Osteocyte (in vitro differentiated cells): ENCODE results near the gene PGLYRP4. TPM values are rescaled to one million over a fixed set of nuclear protein-coding genes. Genes with fewer than 3 reads are reported as not detected.

ENCODE experiments used
- DNase-seq: peaks from one replicate; pipeline ENCODE4 v3.0.0; 2021; ENCODE audit warnings: mixed read lengths; ENCODE audit not compliant: unreplicated experiment; ENCODE audit errors: extremely low spot score
- H3K27ac Mint-ChIP-seq: one replicate; pipeline ENCODE4 v1.8.0; 2021; ENCODE audit warnings: mild to moderate bottlenecking, mixed read lengths; ENCODE audit not compliant: unreplicated experiment
- H3K27me3 Mint-ChIP-seq: one replicate; pipeline ENCODE4 v1.8.0; 2021; ENCODE audit warnings: mixed read lengths; ENCODE audit not compliant: unreplicated experiment
- H3K36me3 Mint-ChIP-seq: one replicate; pipeline ENCODE4 v1.8.0; 2021; ENCODE audit warnings: mixed read lengths; ENCODE audit not compliant: unreplicated experiment
- H3K4me1 Mint-ChIP-seq: one replicate; pipeline ENCODE4 v1.8.0; 2021; ENCODE audit warnings: mixed read lengths; ENCODE audit not compliant: unreplicated experiment
- H3K4me3 Mint-ChIP-seq: one replicate; pipeline ENCODE4 v1.8.0; 2021; ENCODE audit warnings: mild to moderate bottlenecking, moderate library complexity, mixed read lengths; ENCODE audit not compliant: unreplicated experiment
- H3K9me3 Mint-ChIP-seq: one replicate; pipeline ENCODE4 v1.8.0; 2021; ENCODE audit warnings: mixed read lengths; ENCODE audit not compliant: unreplicated experiment
- total RNA-seq: library from RNA; stranded (reverse); gene quantifications from 2 replicates; pipeline ENCODE4 v1.2.1, GENCODE V29; 2021
- TF ChIP-seq, protein P1 (sequence below): fragments of 200-600 bp; sonication (generic); IDR thresholded peaks from 2 replicates; pipeline ENCODE4 v1.5.0; 2021; ENCODE audit warnings: antibody characterized with exemption, mild to moderate bottlenecking, moderate library complexity

The PGLYRP4 gene
- total RNA-seq, 1 donor from 2014 or later = not detected

DNA sequence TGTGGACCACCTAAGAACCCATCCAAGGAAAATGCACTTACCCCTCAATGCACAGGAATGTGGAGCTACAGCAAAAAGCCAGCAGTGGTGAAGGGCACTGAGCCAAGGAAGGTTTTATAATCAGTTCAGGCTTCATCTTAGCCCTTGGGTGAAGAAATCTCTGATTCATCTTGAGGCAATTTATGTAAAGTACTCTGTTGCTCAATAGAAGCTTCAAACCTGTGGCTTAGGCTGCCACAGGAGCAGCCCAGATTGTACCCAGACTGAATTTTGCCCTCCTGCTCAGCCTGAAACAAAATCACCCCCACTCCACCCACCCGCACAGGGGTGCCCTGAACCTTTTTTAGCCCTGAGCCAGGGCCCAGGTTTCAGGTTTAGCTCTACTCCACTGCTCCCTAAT lies 26.9 kb upstream of the PGLYRP4 start, which contains the start of gene S100A12:
TSS of gene S100A12 (minus strand) at position 111 of the 400 bp plus-strand sequence. CDS start 1,029 bp downstream, outside the sequence.
- no peak for DNase-seq
- Mint-ChIP-seq H3K36me3 (no peaks in the 10 kb centered on the region), H3K9me3 (no peaks in the 10 kb centered on the region), H3K27me3 (no peaks in the 10 kb centered on the region), H3K4me3 (no peak within 1 kb of the TSS), H3K4me1 (no peaks in the 10 kb centered on the region), H3K27ac (no peak within 1 kb of the TSS)
- TF ChIP-seq, protein P1, sequence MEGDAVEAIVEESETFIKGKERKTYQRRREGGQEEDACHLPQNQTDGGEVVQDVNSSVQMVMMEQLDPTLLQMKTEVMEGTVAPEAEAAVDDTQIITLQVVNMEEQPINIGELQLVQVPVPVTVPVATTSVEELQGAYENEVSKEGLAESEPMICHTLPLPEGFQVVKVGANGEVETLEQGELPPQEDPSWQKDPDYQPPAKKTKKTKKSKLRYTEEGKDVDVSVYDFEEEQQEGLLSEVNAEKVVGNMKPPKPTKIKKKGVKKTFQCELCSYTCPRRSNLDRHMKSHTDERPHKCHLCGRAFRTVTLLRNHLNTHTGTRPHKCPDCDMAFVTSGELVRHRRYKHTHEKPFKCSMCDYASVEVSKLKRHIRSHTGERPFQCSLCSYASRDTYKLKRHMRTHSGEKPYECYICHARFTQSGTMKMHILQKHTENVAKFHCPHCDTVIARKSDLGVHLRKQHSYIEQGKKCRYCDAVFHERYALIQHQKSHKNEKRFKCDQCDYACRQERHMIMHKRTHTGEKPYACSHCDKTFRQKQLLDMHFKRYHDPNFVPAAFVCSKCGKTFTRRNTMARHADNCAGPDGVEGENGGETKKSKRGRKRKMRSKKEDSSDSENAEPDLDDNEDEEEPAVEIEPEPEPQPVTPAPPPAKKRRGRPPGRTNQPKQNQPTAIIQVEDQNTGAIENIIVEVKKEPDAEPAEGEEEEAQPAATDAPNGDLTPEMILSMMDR = no peak

DNA sequence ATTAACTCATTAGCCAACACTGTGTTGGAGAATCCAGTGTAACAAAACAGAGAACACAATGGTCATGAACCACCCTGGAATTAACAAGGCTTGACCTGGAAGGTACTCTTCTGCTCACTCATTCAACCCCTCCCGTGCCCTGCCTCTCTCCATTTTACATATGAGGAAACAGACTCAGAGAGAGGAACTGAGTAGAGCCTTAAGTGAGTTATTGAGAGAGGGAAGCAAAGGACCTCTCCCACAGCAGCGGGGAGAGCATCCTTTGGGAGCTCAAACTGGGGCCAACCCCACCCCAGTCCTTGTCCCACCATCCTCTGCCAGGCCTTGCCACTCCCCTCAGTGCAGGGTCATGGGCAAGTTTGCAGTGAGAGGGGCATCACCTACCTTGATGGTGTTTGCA lies 25.4 kb upstream of the PGLYRP4 start:
- Mint-ChIP-seq H3K36me3 (no peaks in the 10 kb centered on the region), H3K27me3 (peaks cover 4% of the 10 kb centered on the region)
- DNase-seq = no peak

DNA sequence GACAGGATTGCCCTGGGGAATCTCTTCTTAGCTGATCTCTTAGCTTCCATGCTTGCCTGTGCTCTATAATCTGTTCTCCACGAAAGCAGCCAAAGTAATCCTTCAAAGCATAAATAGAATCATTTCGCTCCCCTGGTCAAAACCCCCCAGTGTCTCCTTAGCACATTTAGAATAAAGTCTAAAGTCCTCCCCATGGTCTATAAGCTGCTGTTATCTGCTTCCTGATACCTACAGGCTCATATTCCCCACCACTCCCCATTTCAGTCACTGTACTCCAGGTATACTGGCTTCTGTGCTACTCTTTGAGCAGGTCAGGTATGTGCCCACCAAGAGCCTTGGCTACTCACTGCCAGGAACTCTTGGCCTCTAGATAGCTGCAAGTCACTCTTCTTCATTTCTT lies 23.9 kb upstream of the PGLYRP4 start:
- Mint-ChIP-seq H3K4me1 (no peaks in the 10 kb centered on the region), H3K27me3 (peaks cover 4% of the 10 kb centered on the region), H3K36me3 (no peaks in the 10 kb centered on the region), H3K27ac (no peak overlapping the region), H3K4me3 (no peak overlapping the region), H3K9me3 (no peaks in the 10 kb centered on the region)
- no peak for DNase-seq
- TF ChIP-seq, protein P1 = no peak

More for the DNA sequence above, 25.4 kb upstream of the PGLYRP4 start:
- no peak overlapping the region for H3K27ac Mint-ChIP-seq
- H3K9me3 Mint-ChIP-seq = no peaks in the 10 kb centered on the region
- H3K4me3 Mint-ChIP-seq = no peak overlapping the region
- H3K4me1 Mint-ChIP-seq = no peaks in the 10 kb centered on the region
- TF ChIP-seq, protein P1 = no peak

DNA sequence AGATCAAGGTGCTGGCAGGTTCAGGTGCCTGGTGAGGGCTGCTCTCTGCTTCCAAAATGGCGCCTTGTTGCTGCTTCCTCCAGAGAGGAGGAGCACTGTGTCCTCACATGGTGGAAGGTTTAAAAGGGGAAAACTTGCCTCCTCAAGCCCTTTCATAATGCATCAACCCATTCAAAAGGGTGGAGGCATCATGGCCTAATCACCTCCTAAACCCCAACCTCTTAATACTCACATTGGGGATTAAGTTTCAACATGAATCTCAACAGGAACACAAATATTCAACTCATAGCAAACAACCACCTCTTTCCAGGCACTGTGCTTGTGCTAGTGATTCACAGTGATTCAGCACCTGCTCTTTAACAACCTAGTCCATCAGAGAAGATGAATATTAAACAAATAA lies 22.6 kb upstream of the PGLYRP4 start:
- Mint-ChIP-seq H3K4me1 (no peaks in the 10 kb centered on the region), H3K27ac (no peak overlapping the region), H3K9me3 (no peaks in the 10 kb centered on the region), H3K27me3 (peaks cover 4% of the 10 kb centered on the region), H3K4me3 (no peak overlapping the region), H3K36me3 (no peaks in the 10 kb centered on the region)
- no peak for DNase-seq
- TF ChIP-seq, protein P1 = no peak

DNA sequence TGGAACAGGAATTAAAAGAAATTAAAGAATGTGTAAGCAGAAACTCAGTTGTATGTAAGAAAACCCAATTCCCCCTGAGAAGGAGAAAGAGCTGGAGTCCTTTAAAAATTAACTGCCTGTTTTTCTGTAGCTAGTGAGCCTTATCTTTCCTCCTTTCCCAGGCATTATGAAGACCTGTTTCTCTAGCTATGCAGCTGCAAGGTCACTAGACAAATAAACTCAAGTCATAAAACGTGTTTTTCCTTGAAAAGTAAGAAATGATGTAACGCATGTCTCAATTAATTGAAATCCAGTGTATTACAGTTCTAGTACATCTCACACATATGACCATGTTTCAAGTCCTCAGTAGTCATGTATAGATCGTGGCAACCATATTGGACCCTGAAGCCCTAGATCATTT lies 21.5 kb upstream of the PGLYRP4 start:
- no peaks in the 10 kb centered on the region for H3K9me3 Mint-ChIP-seq
- no peak for DNase-seq
- no peaks in the 10 kb centered on the region for H3K4me1 Mint-ChIP-seq
- TF ChIP-seq, protein P1 = no peak
- H3K4me3 Mint-ChIP-seq = no peak overlapping the region
- H3K27me3 Mint-ChIP-seq = peaks cover 4% of the 10 kb centered on the region
- H3K27ac Mint-ChIP-seq = no peak overlapping the region
- H3K36me3 Mint-ChIP-seq = no peaks in the 10 kb centered on the region
